Mesendoderm (in vitro differentiated cells): ENCODE measurements around the gene IMP4.

ENCODE experiments used
- DNase-seq: peaks from one replicate; pipeline ENCODE4 v3.0.0; 2013
- H2AK5ac ChIP-seq: 2 replicates; pipeline ENCODE4 v1.6.1; 2013; ENCODE audit warnings: low read length, inconsistent platforms
- H2BK120ac ChIP-seq: 2 replicates; pipeline ENCODE4 v1.6.1; 2013; ENCODE audit warnings: low read depth, mild to moderate bottlenecking, low read length, moderate library complexity, mixed read lengths
- H2BK15ac ChIP-seq: replicated peaks from 2 replicates; pipeline ENCODE4 v1.6.1; 2013; ENCODE audit warnings: low read depth, mild to moderate bottlenecking, moderate library complexity
- H2BK5ac ChIP-seq: 2 replicates; pipeline ENCODE4 v1.6.1; 2013; ENCODE audit warnings: low read length, inconsistent platforms
- H3K18ac ChIP-seq: 2 replicates; pipeline ENCODE4 v1.6.1; 2013; ENCODE audit warnings: mild to moderate bottlenecking, low read length, mixed read lengths
- H3K23ac ChIP-seq: one replicate; pipeline ENCODE4 v1.6.1; 2013; ENCODE audit warnings: low read length
- H3K27ac ChIP-seq: 2 replicates; pipeline ENCODE4 v1.5.1; 2013; ENCODE audit warnings: low read depth, mild to moderate bottlenecking, inconsistent platforms, low read length, moderate library complexity
- H3K27me3 ChIP-seq: 2 replicates; pipeline ENCODE4 v1.6.1; 2013; ENCODE audit warnings: low read length, control low read depth, mild to moderate bottlenecking, inconsistent platforms; ENCODE audit not compliant: insufficient read depth, poor library complexity
- H3K36me3 ChIP-seq: 2 replicates; pipeline ENCODE4 v1.6.1; 2013; ENCODE audit warnings: low read length, inconsistent platforms; ENCODE audit not compliant: control insufficient read depth, insufficient read depth
- H3K4ac ChIP-seq: one replicate; pipeline ENCODE4 v1.6.1; 2013; ENCODE audit warnings: low read depth, mild to moderate bottlenecking, low read length, moderate library complexity
- H3K4me1 ChIP-seq: 2 replicates; pipeline ENCODE4 v1.6.1; 2013; ENCODE audit warnings: low read depth, low read length, inconsistent platforms; ENCODE audit not compliant: control insufficient read depth
- H3K4me2 ChIP-seq: 2 replicates; pipeline ENCODE4 v1.6.1; 2013; ENCODE audit warnings: low read length
- H3K4me3 ChIP-seq: 2 replicates; pipeline ENCODE4 v1.5.1; 2013; ENCODE audit warnings: mild to moderate bottlenecking, low read length
- H3K56ac ChIP-seq: one replicate; pipeline ENCODE4 v1.6.1; 2013; ENCODE audit warnings: low read length
- H3K79me1 ChIP-seq: 2 replicates; pipeline ENCODE4 v1.6.1; 2013; ENCODE audit warnings: low read length, inconsistent platforms
- H3K79me2 ChIP-seq: 2 replicates; pipeline ENCODE4 v1.6.1; 2013; ENCODE audit warnings: mild to moderate bottlenecking, low read length; ENCODE audit not compliant: control insufficient read depth, insufficient read depth
- H3K9ac ChIP-seq: 2 replicates; pipeline ENCODE4 v1.6.1; 2013; ENCODE audit warnings: low read length, inconsistent platforms
- H4K5ac ChIP-seq: one replicate; pipeline ENCODE4 v1.6.1; 2013; ENCODE audit warnings: low read length
- H4K8ac ChIP-seq: one replicate; pipeline ENCODE4 v1.6.1; 2013; ENCODE audit warnings: low read depth, mild to moderate bottlenecking, control low read depth, low read length, moderate library complexity
- WGBS: extraction: QIAGEN DNeasy Blood & Tissue Kit; methylation state at CpG from one replicate; pipeline ENCODE4 v1.1.7; 2013; ENCODE audit warnings: low lambda C conversion rate, missing lambda C conversion rate; ENCODE audit not compliant: insufficient coverage; ENCODE audit errors: extremely low coverage; 5-methylcytosine and 5-hydroxymethylcytosine counted together

Gene IMP4

DNA sequence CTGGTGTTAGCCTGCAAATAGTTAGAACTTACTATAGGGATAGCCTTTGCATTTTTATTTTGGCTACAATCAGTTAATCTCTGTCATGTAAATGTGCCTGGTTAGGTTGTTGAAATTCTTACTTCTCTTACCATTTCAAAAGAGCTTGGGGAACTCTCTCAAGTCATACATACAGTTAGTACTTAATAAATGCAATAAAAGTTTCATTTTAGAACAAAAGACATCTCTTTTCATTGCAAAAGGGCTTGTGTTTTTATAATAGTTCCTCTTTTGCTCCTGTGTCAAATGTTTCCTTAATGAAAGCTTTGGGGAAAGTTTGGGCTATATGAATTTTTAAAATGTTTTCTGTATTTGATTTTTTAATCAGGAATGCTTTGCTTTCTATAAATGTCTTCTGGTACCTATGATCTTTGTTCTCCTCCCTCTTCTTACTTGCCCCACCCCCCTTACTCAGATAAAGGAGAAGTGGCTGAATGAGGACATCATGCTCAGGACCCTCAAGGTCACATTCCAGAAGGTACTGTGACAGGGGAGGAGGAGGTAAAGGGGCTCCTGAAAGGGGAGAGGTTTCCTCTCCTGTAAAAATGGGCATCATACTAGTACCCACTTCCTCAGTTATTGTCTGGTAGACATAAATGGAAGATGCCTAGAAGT is 26.7 kb downstream of the IMP4 start:
- Histone ChIP-seq H3K27me3 (no peaks in the 10 kb centered on the region), H3K4me1 (peaks cover 6% of the 10 kb centered on the region), H3K79me1 (peaks cover 3% of the 10 kb centered on the region), H3K56ac (no peak overlapping the region), H3K36me3 (no peaks in the 10 kb centered on the region), H3K4ac (no peak overlapping the region), H4K8ac (no peak overlapping the region), H2BK15ac (no peak overlapping the region), H2AK5ac (no peak overlapping the region), H3K4me3 (no peak overlapping the region), H3K18ac (no peak overlapping the region), H3K79me2 (no peaks in the 10 kb centered on the region), H3K23ac (no peak overlapping the region), H3K4me2 (no peak overlapping the region), H2BK5ac (no peak overlapping the region), H4K5ac (no peak overlapping the region), H3K27ac (no peak overlapping the region), H3K9ac (no peak overlapping the region), H2BK120ac (no peak overlapping the region)
- no peak for DNase-seq

- H3K36me3 ChIP-seq = no peaks in the 10 kb centered on the region
These were observed 27.3 kb downstream of the IMP4 start for GRCh38 chr2:130369965-130370341.

DNA sequence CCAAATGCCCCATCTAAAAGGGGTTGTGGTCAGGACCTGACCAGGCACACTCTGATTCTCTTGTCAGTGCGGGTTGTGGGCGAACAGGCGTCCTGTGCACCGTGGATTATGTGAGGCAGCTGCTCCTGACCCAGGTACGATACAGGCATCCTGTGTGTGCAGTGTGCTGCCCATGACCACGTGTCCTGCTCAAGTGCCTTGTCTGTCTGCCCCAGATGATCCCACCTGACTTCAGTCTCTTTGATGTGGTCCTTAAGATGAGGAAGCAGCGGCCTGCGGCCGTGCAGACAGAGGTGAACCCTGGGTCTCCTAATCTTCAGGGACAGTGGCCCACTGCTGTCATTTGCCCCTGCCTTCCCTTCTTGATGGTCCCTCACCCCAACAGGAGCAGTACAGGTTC is 27.8 kb downstream of the IMP4 start:
- Histone ChIP-seq H3K4ac (no peak overlapping the region), H3K36me3 (no peaks in the 10 kb centered on the region), H3K27me3 (no peaks in the 10 kb centered on the region), H3K27ac (no peak overlapping the region), H2AK5ac (no peak overlapping the region), H3K4me3 (no peak overlapping the region), H3K18ac (no peak overlapping the region), H3K56ac (peak overlapping the region; percentile 25), H3K4me1 (peaks cover 6% of the 10 kb centered on the region), H3K9ac (no peak overlapping the region), H4K8ac (no peak overlapping the region), H2BK5ac (no peak overlapping the region), H2BK120ac (no peak overlapping the region), H3K79me2 (no peaks in the 10 kb centered on the region), H3K23ac (no peak overlapping the region), H4K5ac (no peak overlapping the region), H3K79me1 (peaks cover 3% of the 10 kb centered on the region), H3K4me2 (no peak overlapping the region), H2BK15ac (no peak overlapping the region)
- no peak for DNase-seq
- WGBS = no CpG with 5 or more reads among the region's 9 CpGs

More at GRCh38 chr2:130369965-130370341, 27.3 kb downstream of the IMP4 start:
- no peak overlapping the region for H3K18ac ChIP-seq
- H3K4me1 ChIP-seq = peaks cover 6% of the 10 kb centered on the region
- no peak overlapping the region for H3K56ac ChIP-seq
- WGBS = no CpG with 5 or more reads among the region's 5 CpGs
- H3K27me3 ChIP-seq = no peaks in the 10 kb centered on the region
- H4K5ac ChIP-seq = no peak overlapping the region
- H2BK120ac ChIP-seq = no peak overlapping the region
- H3K9ac ChIP-seq = no peak overlapping the region
- no peak overlapping the region for H2BK5ac ChIP-seq
- H3K4ac ChIP-seq = no peak overlapping the region
- no peak overlapping the region for H3K23ac ChIP-seq
- no peak overlapping the region for H4K8ac ChIP-seq
- H3K79me2 ChIP-seq = no peaks in the 10 kb centered on the region
- H3K27ac ChIP-seq = no peak overlapping the region
- no peak overlapping the region for H2AK5ac ChIP-seq
- H3K79me1 ChIP-seq = peaks cover 3% of the 10 kb centered on the region
- no peak for DNase-seq
- no peak overlapping the region for H2BK15ac ChIP-seq
- H3K4me3 ChIP-seq = no peak overlapping the region
- H3K4me2 ChIP-seq = no peak overlapping the region

DNA sequence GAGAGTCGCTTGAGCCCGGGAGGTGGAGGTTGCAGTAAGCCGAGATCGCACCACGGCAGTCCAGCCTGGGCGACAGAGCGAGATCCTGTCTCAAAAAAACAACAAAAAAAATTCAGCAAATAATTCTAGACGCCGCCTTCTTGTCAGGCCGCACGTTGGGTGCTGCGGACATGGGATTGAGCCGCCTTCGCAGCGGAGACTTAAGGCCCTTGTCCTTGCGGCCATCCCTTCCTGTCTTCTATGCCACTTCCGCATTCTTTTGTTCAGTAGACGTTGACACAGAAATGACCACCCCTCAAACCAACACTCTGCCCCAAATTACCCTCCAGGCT is 29.0 kb downstream of the IMP4 start:
- peak overlapping the region; percentile 88 for H3K9ac ChIP-seq
- H3K27ac ChIP-seq = no peak overlapping the region
- H3K4me2 ChIP-seq = peak overlapping the region; percentile 91

DNA sequence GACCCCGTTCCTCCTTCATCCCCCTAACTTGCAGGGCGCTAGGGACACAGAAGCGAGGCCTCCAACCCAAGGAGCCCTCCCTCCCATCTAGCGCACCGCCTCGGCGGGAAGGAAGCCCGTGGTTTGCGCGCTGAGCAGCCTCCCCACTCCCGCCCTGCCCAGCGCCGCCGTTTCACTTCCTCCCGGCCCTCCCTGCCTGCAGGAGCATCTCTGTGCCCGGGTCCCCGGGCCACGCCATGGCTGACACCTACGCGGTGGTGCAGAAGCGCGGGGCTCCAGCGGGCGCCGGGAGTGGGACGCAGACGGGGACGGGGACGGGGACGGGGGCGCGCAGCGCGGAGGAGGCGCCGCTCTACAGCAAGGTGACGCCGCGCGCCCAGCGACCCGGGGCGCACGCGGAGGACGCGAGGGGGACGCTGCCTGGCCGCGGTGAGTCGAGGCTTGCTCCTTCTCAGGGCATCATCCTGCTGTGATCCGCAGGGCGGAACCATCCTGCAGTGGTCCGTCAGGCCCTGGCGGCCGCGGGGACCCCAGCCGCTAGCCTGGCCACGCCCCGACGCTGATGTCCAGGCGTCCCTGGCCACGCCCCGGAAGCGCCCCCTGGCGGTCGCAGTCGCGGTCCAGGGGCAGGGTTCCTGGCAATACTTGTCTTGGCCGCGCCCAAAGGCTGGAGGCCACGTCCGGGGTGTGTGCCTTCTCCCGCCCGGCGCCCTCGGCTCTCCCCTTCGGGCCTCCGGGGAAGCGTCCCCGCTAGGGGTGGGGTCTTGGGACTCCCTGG is 29.5 kb downstream of the IMP4 start:
- Histone ChIP-seq H3K4me3 (peak overlapping the region; percentile 78), H3K23ac (peak overlapping the region; percentile 85), H3K36me3 (no peaks in the 10 kb centered on the region), H3K79me2 (no peaks in the 10 kb centered on the region), H4K8ac (no peak overlapping the region), H2BK15ac (no peak overlapping the region), H3K4me2 (peak overlapping the region; percentile 91), H3K27ac (no peak overlapping the region), H3K27me3 (no peaks in the 10 kb centered on the region), H4K5ac (no peak overlapping the region), H2AK5ac (no peak overlapping the region), H3K9ac (peak overlapping the region; percentile 88), H3K18ac (peak overlapping the region; percentile 77), H2BK5ac (peak overlapping the region; percentile 83), H2BK120ac (no peak overlapping the region), H3K4me1 (peaks cover 6% of the 10 kb centered on the region), H3K79me1 (peaks cover 3% of the 10 kb centered on the region), H3K56ac (peak overlapping the region; percentile 97), H3K4ac (peak overlapping the region; percentile 47)
- no CpG with 5 or more reads among the region's 81 CpGs for WGBS
- DNase-seq = peak; percentile 90

More for the DNA sequence above, 29.0 kb downstream of the IMP4 start:
- Histone ChIP-seq H2AK5ac (no peak overlapping the region), H3K79me1 (peaks cover 3% of the 10 kb centered on the region), H3K27me3 (no peaks in the 10 kb centered on the region), H3K56ac (peak overlapping the region; percentile 97), H3K4me3 (peak overlapping the region; percentile 78), H3K4ac (no peak overlapping the region), H2BK120ac (no peak overlapping the region), H3K18ac (peak overlapping the region; percentile 19), H3K4me1 (peaks cover 6% of the 10 kb centered on the region), H2BK15ac (no peak overlapping the region), H2BK5ac (no peak overlapping the region), H4K5ac (no peak overlapping the region), H4K8ac (no peak overlapping the region), H3K23ac (no peak overlapping the region), H3K36me3 (no peaks in the 10 kb centered on the region), H3K79me2 (no peaks in the 10 kb centered on the region)
- no peak for DNase-seq
- no CpG with 5 or more reads among the region's 18 CpGs for WGBS
